Fibroblast of villous mesenchyme (primary cell): Measurements from ENCODE around the gene FLVCR2. TPM values are rescaled to one million over a fixed set of nuclear protein-coding genes. Genes with fewer than 3 reads are reported as not detected.

ENCODE experiments used
- DNase-seq: peaks from one replicate; pipeline ENCODE4 v3.0.0-alpha.2; 2010; ENCODE audit warnings: low read depth
- H3K4me3 ChIP-seq: 2 replicates; pipeline ENCODE4 v1.5.1; 2011; ENCODE audit warnings: low read depth, mild to moderate bottlenecking, low read length
- CTCF ChIP-seq: IDR thresholded peaks from 2 replicates; pipeline ENCODE4 v1.5.1; 2012; ENCODE audit warnings: low read depth, mild to moderate bottlenecking, low read length; ENCODE audit not compliant: insufficient read depth
- total RNA-seq: library from RNA; depleted of rRNA; stranded (reverse); fragments of >200 nt; gene quantifications from 2 replicates; pipeline ENCODE4 v1.2.3, GENCODE V29; 2012

Gene FLVCR2
- total RNA-seq, 1 donor: 0.43 TPM

DNA sequence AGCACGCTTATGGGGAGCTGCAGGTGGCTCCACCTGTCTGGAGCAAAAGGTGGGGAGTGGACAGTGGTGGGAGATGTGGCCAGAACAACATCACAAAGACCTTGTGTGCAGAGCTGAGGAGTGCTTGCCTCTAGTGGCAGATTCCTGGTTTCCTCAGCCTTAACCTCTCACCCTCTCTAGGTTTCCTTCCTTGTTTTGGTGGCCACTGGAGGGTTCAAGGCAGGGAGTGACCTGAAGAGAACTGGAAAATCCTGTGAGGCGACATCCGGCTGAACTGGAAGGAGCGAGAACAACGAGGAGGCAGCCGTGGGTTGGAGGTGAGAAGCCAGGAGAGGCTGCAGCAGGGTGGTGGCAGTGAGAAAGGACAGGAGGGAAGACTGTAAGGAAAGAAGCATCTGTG is 6.3 kb upstream of the FLVCR2 start:
- DNase-seq: no peak
- no peak overlapping the region for H3K4me3 ChIP-seq
- TF ChIP-seq CTCF: no peak

- H3K4me3 ChIP-seq: no peak overlapping the region
- TF ChIP-seq CTCF: no peak
- DNase-seq: no peak
These were observed 1.3 kb upstream of the FLVCR2 start for GRCh38 chr14:75577090-75577489.

- DNase-seq: peak; percentile 84
- TF ChIP-seq CTCF: peak; percentile 77
- H3K4me3 ChIP-seq: peak overlapping the region; percentile 62
These were observed 705 bp upstream of the FLVCR2 start for GRCh38 chr14:75577729-75578101.

- TF ChIP-seq CTCF: peak; percentile 35
- peak; percentile 65 for DNase-seq
- peak overlapping the region; percentile 62 for H3K4me3 ChIP-seq
These were observed 442 bp downstream of the FLVCR2 start for GRCh38 chr14:75578786-75579337.

DNA sequence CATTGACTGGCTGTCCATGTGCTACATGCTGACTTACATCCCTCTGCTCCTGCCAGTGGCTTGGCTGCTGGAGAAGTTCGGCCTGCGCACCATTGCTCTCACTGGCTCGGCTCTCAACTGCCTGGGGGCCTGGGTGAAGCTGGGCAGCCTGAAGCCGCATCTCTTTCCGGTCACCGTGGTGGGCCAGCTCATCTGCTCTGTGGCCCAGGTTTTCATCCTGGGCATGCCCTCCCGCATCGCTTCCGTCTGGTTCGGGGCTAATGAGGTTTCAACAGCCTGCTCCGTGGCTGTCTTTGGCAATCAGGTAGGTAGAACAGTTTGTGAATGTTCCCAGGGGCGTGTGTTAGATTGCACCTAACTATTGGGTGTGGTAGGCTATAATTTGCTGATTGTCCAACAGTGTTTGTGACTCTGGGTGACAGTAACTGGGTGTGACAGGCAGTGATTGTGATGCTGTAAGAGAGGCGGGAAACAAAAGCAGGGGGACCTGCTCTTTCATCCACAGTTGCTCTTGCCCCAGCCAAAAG is 981 bp downstream of the FLVCR2 start:
- no peak for DNase-seq
- H3K4me3 ChIP-seq: peak overlapping the region; percentile 62
- no peak for TF ChIP-seq CTCF

- DNase-seq: no peak
- no peak for TF ChIP-seq CTCF
- peak overlapping the region; percentile 62 for H3K4me3 ChIP-seq
These were observed 1.5 kb downstream of the FLVCR2 start for GRCh38 chr14:75579882-75580281.

GRCh38 chr14:75587388-75587787 is 9.0 kb downstream of the FLVCR2 start:
- DNase-seq: no peak
- no peak overlapping the region for H3K4me3 ChIP-seq
- TF ChIP-seq CTCF: no peak
